K562 (cell line): ENCODE data around the gene LMCD1. TPM values are rescaled to one million over a fixed set of nuclear protein-coding genes. Genes with fewer than 3 reads are reported as not detected.

Experiments used
- ATAC-seq: fragments of 200-7000 bp; cut with Tn5 transposase; 3 replicates; pipeline ENCODE4 v1.9.1; 2020; ENCODE audit warnings: moderate library complexity
- BruUV-seq: library from RNA; stranded (reverse); fragments of 400-500 nt; replicated peaks from 2 replicates; lab custom pipeline; 2021; lab: Mats Ljungman, UMichigan
- CTCF ChIA-PET: fragments of 300-600 bp; formaldehyde crosslinking; extraction: SDS; loops from one replicate; lab custom pipeline; 2021; ENCODE audit warnings: low intra/inter-chr PET ratio; lab: Yijun Ruan, JAX
- POLR2A ChIA-PET: fragments of 300-600, 350-650 bp; sonication (Branson Sonifier 250); formaldehyde crosslinking; extraction: SDS; loops from one replicate; lab custom pipeline; 2021; ENCODE audit warnings: antibody characterized with exemption, inconsistent platforms; lab: Yijun Ruan, JAX
- DNase-seq, 4 experiments: peaks; one replicate each; pipeline versions ENCODE4 v3.0.0 to v3.0.0-alpha.2; 2011 to 2018; ENCODE audit warnings: low spot score in 3 of 4, mixed read lengths in 3 of 4; ENCODE audit errors: extremely low read depth in 1 of 4
- FAIRE-seq: peaks from 2 replicates; lab custom pipeline; 2011; peaks lifted over from hg19 to GRCh38; lab: Jason Lieb, UNC
- H2AFZ ChIP-seq: 2 replicates; pipeline ENCODE4 v1.6.0; 2011; ENCODE audit warnings: low read depth, low read length, control low read depth, inconsistent platforms
- H3K27ac ChIP-seq: fragments of 200-600 bp; 3 replicates; pipeline ENCODE4 v1.8.0; 2011; ENCODE audit warnings: low read depth, mild to moderate bottlenecking, control low read depth, inconsistent platforms, low read length, moderate library complexity, mixed read lengths; ENCODE audit errors: extremely low read depth
- H3K27me3 ChIP-seq, 2 experiments: fragments of 300-600 bp in 1 of 2; 2 replicates in 1 of 2; 3 replicates in 1 of 2; pipeline versions ENCODE4 v1.6.0 to v1.8.0; 2011; ENCODE audit warnings: inconsistent platforms in 2 of 2, low read length in 2 of 2, mild to moderate bottlenecking in 1 of 2, mixed read lengths in 1 of 2, moderate library complexity in 1 of 2; ENCODE audit not compliant: control insufficient read depth in 2 of 2, insufficient read depth in 2 of 2
- H3K36me3 ChIP-seq: fragments of 300-600 bp; 3 replicates; pipeline ENCODE4 v1.8.0; 2011; ENCODE audit warnings: mild to moderate bottlenecking, low read length, inconsistent platforms; ENCODE audit not compliant: control insufficient read depth, insufficient read depth
- H3K4me1 ChIP-seq, 2 experiments: fragments of 200-600 bp in 1 of 2; replicated peaks in 1 of 2; 2 replicates in 1 of 2; 3 replicates in 1 of 2; pipeline versions ENCODE4 v1.5.1 to v1.8.0; 2011; ENCODE audit warnings: inconsistent platforms in 2 of 2, low read length in 2 of 2, mild to moderate bottlenecking in 1 of 2, mixed read lengths in 1 of 2, moderate library complexity in 1 of 2; ENCODE audit not compliant: control insufficient read depth in 2 of 2, insufficient read depth in 2 of 2
- H3K4me2 ChIP-seq: 2 replicates; pipeline ENCODE4 v1.6.1; 2011; ENCODE audit warnings: low read length, control low read depth, inconsistent platforms, mixed read lengths; ENCODE audit not compliant: insufficient read depth
- H3K4me3 ChIP-seq: fragments of 200-600 bp; sonication (generic), shearing (Covaris generic); 2 replicates; pipeline ENCODE4 v1.5.1; 2016; ENCODE audit warnings: control low read depth, inconsistent platforms
- H3K79me2 ChIP-seq: fragments of 200-600 bp; 3 replicates; pipeline ENCODE4 v1.8.0; 2011; ENCODE audit warnings: low read length, inconsistent platforms; ENCODE audit not compliant: control insufficient read depth, insufficient read depth
- H3K9ac ChIP-seq, 2 experiments: 2 replicates each; pipeline versions ENCODE4 v1.6.0 to v1.6.1; 2011; ENCODE audit warnings: low read depth in 2 of 2, low read length in 2 of 2, control low read depth in 1 of 2, inconsistent platforms in 1 of 2, mild to moderate bottlenecking in 1 of 2, mixed read lengths in 1 of 2; ENCODE audit not compliant: insufficient read depth in 1 of 2
- H3K9me1 ChIP-seq: one replicate; pipeline ENCODE4 v1.6.0; 2011; ENCODE audit warnings: inconsistent platforms, mild to moderate bottlenecking, low read length, moderate library complexity; ENCODE audit not compliant: control insufficient read depth, insufficient read depth
- H3K9me3 ChIP-seq: replicated peaks from 2 replicates; pipeline ENCODE4 v1.5.1; 2011; ENCODE audit warnings: low read depth, low read length, inconsistent platforms; ENCODE audit not compliant: control insufficient read depth, insufficient read depth
- H4K20me1 ChIP-seq: replicated peaks from 2 replicates; pipeline ENCODE4 v1.6.1; 2011; ENCODE audit warnings: low read length, inconsistent platforms, mixed read lengths; ENCODE audit not compliant: control insufficient read depth, insufficient read depth
- ADNP ChIP-seq: fragments of 200-800 bp; sonication (Bioruptor generic); IDR thresholded peaks from 2 replicates; pipeline ENCODE4 v1.6.1; 2016; ENCODE audit warnings: missing genetic modification characterization, missing compliant biosample characterization
- FOXA3 ChIP-seq, 2 experiments: fragments of 450-650 bp in 1 of 2; sonication (generic) in 1 of 2; formaldehyde crosslinking; IDR thresholded peaks in 1 of 2; conservative IDR thresholded peaks in 1 of 2; 2 replicates each; pipeline versions ENCODE4 v1.4.0 to v1.8.0; 2020 to 2022; ENCODE audit warnings: mild to moderate bottlenecking in 2 of 2, missing genetic modification reagents in 1 of 2
- HIVEP1 ChIP-seq: fragments of 250-450 bp; sonication (Bioruptor Pico); IDR thresholded peaks from 2 replicates; pipeline ENCODE4 v1.4.0; 2020; ENCODE audit warnings: mild to moderate bottlenecking
- KDM1A ChIP-seq, 2 experiments: fragments of 450-650 bp; IDR thresholded peaks; 2 replicates each; pipeline ENCODE4 v1.6.1; 2016; ENCODE audit warnings: mild to moderate bottlenecking in 2 of 2
- MBD2 ChIP-seq: sonication (generic); IDR thresholded peaks from 2 replicates; pipeline ENCODE4 v1.6.1; 2016; ENCODE audit warnings: low read depth, borderline replicate concordance
- MEF2A ChIP-seq: IDR thresholded peaks from 2 replicates; pipeline ENCODE4 v1.6.1; 2011; ENCODE audit warnings: low read depth, mild to moderate bottlenecking, low read length, moderate library complexity; ENCODE audit not compliant: control insufficient read depth
- NFYB ChIP-seq: IDR thresholded peaks from 2 replicates; pipeline ENCODE4 v1.6.1; 2011; ENCODE audit warnings: mild to moderate bottlenecking, moderate library complexity; ENCODE audit not compliant: insufficient read length; ENCODE audit errors: extremely low read depth
- NR1H2 ChIP-seq: sonication (generic); formaldehyde crosslinking; IDR thresholded peaks from 2 replicates; pipeline ENCODE4 v1.4.0; 2020; ENCODE audit warnings: mild to moderate bottlenecking, missing genetic modification reagents
- PHF8 ChIP-seq: fragments of 200-600 bp; sonication (generic); IDR thresholded peaks from 2 replicates; pipeline ENCODE4 v1.6.1; 2012; ENCODE audit warnings: mixed run types, mild to moderate bottlenecking, inconsistent platforms, low read length, moderate library complexity, borderline replicate concordance
- SMAD2 ChIP-seq: fragments of 150-350 bp; IDR thresholded peaks from 2 replicates; pipeline ENCODE4 v1.6.1; 2014; ENCODE audit warnings: low read depth, mild to moderate bottlenecking, low read length
- SMAD4 ChIP-seq: fragments of 250-450 bp; sonication (Bioruptor Pico); conservative IDR thresholded peaks from 2 replicates; pipeline ENCODE4 v1.8.0; 2021; ENCODE audit warnings: inconsistent platforms, mild to moderate bottlenecking, moderate library complexity
- TAL1 ChIP-seq: fragments of 450-650 bp; IDR thresholded peaks from 2 replicates; pipeline ENCODE4 v1.6.1; 2016; ENCODE audit warnings: mild to moderate bottlenecking
- TSC22D4 ChIP-seq: fragments of 450-650 bp; IDR thresholded peaks from 2 replicates; pipeline ENCODE4 v1.6.1; 2016; ENCODE audit warnings: missing genetic modification characterization, missing biosample characterization, control low read depth
- YBX1 ChIP-seq: fragments of 450-650 bp; IDR thresholded peaks from 2 replicates; pipeline ENCODE4 v1.7.1; 2016; ENCODE audit warnings: mild to moderate bottlenecking
- ZBTB7A ChIP-seq: IDR thresholded peaks from 2 replicates; pipeline ENCODE4 v1.6.1; 2011; ENCODE audit warnings: low read depth, mild to moderate bottlenecking, low read length, moderate library complexity, borderline replicate concordance; ENCODE audit not compliant: control insufficient read depth
- ZFX ChIP-seq: sonication (generic); formaldehyde crosslinking; IDR thresholded peaks from 2 replicates; pipeline ENCODE4 v1.8.0; 2022; ENCODE audit warnings: mild to moderate bottlenecking, missing genetic modification reagents, moderate library complexity
- ZNF263 ChIP-seq: sonication (generic); formaldehyde crosslinking; IDR thresholded peaks from 2 replicates; pipeline ENCODE4 v1.8.0; 2022; ENCODE audit warnings: mild to moderate bottlenecking, missing genetic modification reagents, borderline replicate concordance
- ZNF3 ChIP-seq: fragments of 250-450 bp; sonication (Bioruptor Pico); IDR thresholded peaks from 2 replicates; pipeline ENCODE4 v1.5.0; 2021; ENCODE audit warnings: mild to moderate bottlenecking, moderate library complexity
- ZNF436 ChIP-seq: fragments of 250-450, 450-650 bp; sonication (Bioruptor Pico); formaldehyde crosslinking; IDR thresholded peaks from 2 replicates; pipeline ENCODE4 v1.7.0; 2020; ENCODE audit warnings: mild to moderate bottlenecking
- WGBS: fragments of 100-300 bp; shearing (Covaris generic); methylation state at CpG from one replicate; pipeline ENCODE4 v1.1.6; 2016; ENCODE audit warnings: low coverage, mixed read lengths; ENCODE audit not compliant: insufficient coverage; ENCODE audit errors: missing lambda C conversion rate; 5-methylcytosine and 5-hydroxymethylcytosine counted together
- in situ Hi-C: fragments of 300-500 bp; cut with MboI; formaldehyde crosslinking; loops from 4 replicates; pipeline ENCODE4 v1.15.0; 2018; ENCODE audit warnings: inconsistent platforms, mixed read lengths
- intact Hi-C: fragments of 100-400 bp; cut with micrococcal nuclease; formaldehyde crosslinking; loops from 2 replicates; pipeline ENCODE4 v1.14.2; 2022
- polyA plus RNA-seq, 8 experiments: library from polyadenylated mRNA; depleted of rRNA in 4 of 8; stranded (reverse) in 5 of 8; unstranded in 3 of 8; fragments of >200 nt; fragmentation: Nextera tagmentation in 2 of 8; fragmentation: Illumina TruSeq in 1 of 8; extraction: Ambion mirVana in 2 of 8; extraction: Trizol in 1 of 8; gene quantifications; 2 replicates each; pipeline versions ENCODE4 v1.2.1 to v1.2.3, GENCODE V29; 2011 to 2014; ENCODE audit warnings: inconsistent platforms in 1 of 8, missing spikeins in 1 of 8
- total RNA-seq, 7 experiments: library from RNA; depleted of rRNA in 6 of 7; stranded (reverse); fragments of >200 nt in 6 of 7; fragmentation: Illumina TruSeq in 2 of 7; extraction: Trizol in 2 of 7; gene quantifications; 2 replicates each; pipeline versions ENCODE4 v1.2.1 to v1.2.3, GENCODE V29; 2011 to 2021; ENCODE audit warnings: low replicate concordance in 1 of 7
- TF ChIP-seq, protein P1 (sequence below): fragments of 450-650 bp; conservative IDR thresholded peaks from 2 replicates; pipeline ENCODE4 v1.6.1; 2016; ENCODE audit warnings: missing genetic modification characterization, low read depth, mild to moderate bottlenecking, missing compliant biosample characterization, moderate library complexity

Gene LMCD1
- total and polyA plus RNA-seq, 9 of the 15 experiments (the other 6 are each of a cell fraction or from before 2014, with no cell fraction given), result 0.60 TPM; not detected in 8

DNA sequence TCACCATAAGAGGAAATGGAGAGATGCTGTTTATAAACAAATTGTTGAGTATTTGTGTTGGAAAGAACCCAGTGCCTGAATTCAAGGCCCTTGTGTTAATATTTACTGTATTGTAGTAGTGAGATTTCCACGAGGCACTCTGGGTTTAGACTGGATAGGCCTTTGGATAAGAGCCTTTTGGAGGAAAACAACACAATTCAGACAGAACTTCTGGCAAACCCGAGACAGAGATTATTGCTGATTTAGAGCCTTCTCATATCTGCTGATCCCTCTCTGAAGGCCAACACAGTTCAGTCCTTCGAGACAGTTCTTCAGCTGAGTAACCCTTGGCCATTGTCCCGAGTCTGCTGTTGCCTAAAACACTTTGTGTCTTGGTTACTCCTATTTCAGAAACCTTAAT lies 55.7 kb downstream of the LMCD1 start:
- DNase-seq, result no peak
- no peaks in the 10 kb centered on the region for H3K9me3 ChIP-seq
- no peak overlapping the region for H3K4me2 ChIP-seq
- ChIA-PET CTCF (no interaction called here), POLR2A (no interaction called here)
- intact Hi-C loops (no loop called here), in situ Hi-C loops (no loop called here)
- H3K4me1 ChIP-seq, result peaks cover 0 to 4% of the 10 kb centered on the region in 2 experiments; a peak in 2 of 5 replicates
- peaks cover 5% of the 10 kb centered on the region; the same call in 1 of the 2 replicates for H4K20me1 ChIP-seq
- no peaks in the 10 kb centered on the region for H3K9me1 ChIP-seq
- TF ChIP-seq, protein P1, sequence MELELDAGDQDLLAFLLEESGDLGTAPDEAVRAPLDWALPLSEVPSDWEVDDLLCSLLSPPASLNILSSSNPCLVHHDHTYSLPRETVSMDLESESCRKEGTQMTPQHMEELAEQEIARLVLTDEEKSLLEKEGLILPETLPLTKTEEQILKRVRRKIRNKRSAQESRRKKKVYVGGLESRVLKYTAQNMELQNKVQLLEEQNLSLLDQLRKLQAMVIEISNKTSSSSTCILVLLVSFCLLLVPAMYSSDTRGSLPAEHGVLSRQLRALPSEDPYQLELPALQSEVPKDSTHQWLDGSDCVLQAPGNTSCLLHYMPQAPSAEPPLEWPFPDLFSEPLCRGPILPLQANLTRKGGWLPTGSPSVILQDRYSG (tag), result no peak
- no peak for TF ChIP-seq ZNF436
- TF ChIP-seq SMAD2, result no peak
- TF ChIP-seq TAL1, result no peak
- TF ChIP-seq NFYB, result no peak
- no peak for TF ChIP-seq KDM1A (IDR thresholded peaks at IDR 0.05)
- no peak for TF ChIP-seq MBD2
- no peak for TF ChIP-seq NR1H2 (CRISPR knock-in tag)
- TF ChIP-seq PHF8, result no peak
- no peak for TF ChIP-seq YBX1
- TF ChIP-seq ZNF263 (CRISPR knock-in tag), result no peak
- no peak for TF ChIP-seq SMAD4 (CRISPR knock-in tag)
- no peak for TF ChIP-seq ZBTB7A
- TF ChIP-seq ZFX, result no peak
- no peak for TF ChIP-seq MEF2A
- no peak for TF ChIP-seq TSC22D4 (tag)
- no peak for TF ChIP-seq FOXA3 (CRISPR knock-in tag; conservative IDR thresholded peaks at IDR 0.05 in 1 of 2, IDR thresholded peaks at IDR 0.05 in 1 of 2)
- no peak for TF ChIP-seq ADNP (tag)
- TF ChIP-seq HIVEP1 (CRISPR knock-in tag), result no peak
- no peak for TF ChIP-seq ZNF3
- no peaks in the 10 kb centered on the region for H3K36me3 ChIP-seq
- no peak overlapping the region for H3K27ac ChIP-seq
- WGBS, result 0% methylated on average over 4 of the region's 4 CpGs
- no peak overlapping the region for H3K9ac ChIP-seq
- no peak overlapping the region for H2AFZ ChIP-seq
- no TSS peak for BruUV-seq
- H3K27me3 ChIP-seq, result peaks cover 5 to 37% of the 10 kb centered on the region in 2 experiments; a peak in 3 of 5 replicates
- H3K4me3 ChIP-seq, result no peak overlapping the region
- H3K79me2 ChIP-seq, result no peaks in the 10 kb centered on the region
- no peak for ATAC-seq
- no peak for FAIRE-seq
